IMR-90 (cell line): ENCODE results near the gene CEP170. TPM values are rescaled to one million over a fixed set of nuclear protein-coding genes. Genes with fewer than 3 reads are reported as not detected.

Source experiments
- ATAC-seq: fragments of 200-7000 bp; cut with Tn5 transposase; 2 replicates; pipeline ENCODE4 v1.9.1; 2020; ENCODE audit warnings: low read depth, mild to moderate bottlenecking, moderate library complexity
- BruUV-seq: library from RNA; stranded (reverse); fragments of 400-500 nt; replicated peaks from 2 replicates; lab custom pipeline; 2021; lab: Mats Ljungman, UMichigan
- CTCF ChIA-PET: fragments of 300-600 bp; formaldehyde crosslinking; extraction: SDS; loops from one replicate; lab custom pipeline; 2021; ENCODE audit warnings: antibody characterized with exemption; lab: Yijun Ruan, JAX
- POLR2A ChIA-PET: fragments of 300-600 bp; sonication (Branson Sonifier 250); formaldehyde crosslinking; loops from one replicate; lab custom pipeline; 2022; ENCODE audit warnings: antibody characterized with exemption; ENCODE audit not compliant: unreplicated experiment; lab: Charles Lee
- DNase-seq: peaks from one replicate; pipeline ENCODE4 v3.0.0; 2013
- H2AFZ ChIP-seq: replicated peaks from 2 replicates; pipeline ENCODE3; 2013; ENCODE audit warnings: low read length, mild to moderate bottlenecking; ENCODE audit not compliant: poor library complexity
- H2AK5ac ChIP-seq: 2 replicates; pipeline ENCODE4 v1.6.1; 2013; ENCODE audit warnings: low read depth, low read length, inconsistent platforms
- H2AK9ac ChIP-seq: replicated peaks from 2 replicates; pipeline ENCODE3; 2013; ENCODE audit warnings: mild to moderate bottlenecking, low read depth, low read length, moderate library complexity; ENCODE audit not compliant: poor library complexity
- H2BK120ac ChIP-seq: 2 replicates; pipeline ENCODE4 v1.6.1; 2013; ENCODE audit warnings: low read depth, low read length, inconsistent platforms
- H2BK15ac ChIP-seq: 3 replicates; pipeline ENCODE4 v1.6.1; 2013; ENCODE audit warnings: low read depth, low read length, inconsistent platforms
- H2BK20ac ChIP-seq: 2 replicates; pipeline ENCODE4 v1.6.1; 2013; ENCODE audit warnings: low read depth, mild to moderate bottlenecking, inconsistent platforms, low read length, moderate library complexity
- H2BK5ac ChIP-seq: 2 replicates; pipeline ENCODE4 v1.6.1; 2013; ENCODE audit warnings: mild to moderate bottlenecking, low read depth, low read length, inconsistent platforms; ENCODE audit not compliant: poor library complexity, severe bottlenecking
- H3K14ac ChIP-seq: replicated peaks from 2 replicates; pipeline ENCODE4 v1.6.1; 2013; ENCODE audit warnings: low read depth, low read length, inconsistent platforms
- H3K18ac ChIP-seq: 2 replicates; pipeline ENCODE4 v1.6.1; 2013; ENCODE audit warnings: low read depth, low read length, control low read depth
- H3K23ac ChIP-seq: 2 replicates; pipeline ENCODE4 v1.6.1; 2013; ENCODE audit warnings: low read depth, low read length, inconsistent platforms
- H3K27ac ChIP-seq: 2 replicates; pipeline ENCODE4 v1.5.1; 2013; ENCODE audit warnings: mild to moderate bottlenecking, control low read depth, low read length; ENCODE audit not compliant: insufficient read depth
- H3K27me3 ChIP-seq: 2 replicates; pipeline ENCODE4 v1.6.1; 2013; ENCODE audit warnings: low read length; ENCODE audit not compliant: control insufficient read depth, insufficient read depth
- H3K36me3 ChIP-seq: 2 replicates; pipeline ENCODE4 v1.6.1; 2013; ENCODE audit warnings: low read length, mixed read lengths; ENCODE audit not compliant: control insufficient read depth, insufficient read depth
- H3K4ac ChIP-seq: 2 replicates; pipeline ENCODE4 v1.6.1; 2013; ENCODE audit warnings: low read depth, low read length, inconsistent platforms
- H3K4me1 ChIP-seq: 2 replicates; pipeline ENCODE4 v1.6.1; 2013; ENCODE audit warnings: low read length, mixed read lengths; ENCODE audit not compliant: control insufficient read depth, insufficient read depth
- H3K4me2 ChIP-seq: 2 replicates; pipeline ENCODE4 v1.6.1; 2013; ENCODE audit warnings: low read depth, mild to moderate bottlenecking, control low read depth, low read length, moderate library complexity
- H3K4me3 ChIP-seq: 2 replicates; pipeline ENCODE4 v1.5.1; 2013; ENCODE audit warnings: low read depth, mild to moderate bottlenecking, control low read depth, low read length, moderate library complexity; ENCODE audit not compliant: insufficient read depth
- H3K56ac ChIP-seq: 2 replicates; pipeline ENCODE4 v1.6.1; 2013; ENCODE audit warnings: low read length, inconsistent platforms; ENCODE audit not compliant: insufficient read depth; ENCODE audit errors: extremely low read depth
- H3K79me1 ChIP-seq, 2 experiments: 2 replicates each; pipeline ENCODE4 v1.6.1; 2013; ENCODE audit warnings: low read length in 2 of 2, inconsistent platforms in 1 of 2, low read depth in 1 of 2
- H3K9ac ChIP-seq: 2 replicates; pipeline ENCODE4 v1.6.1; 2013; ENCODE audit warnings: low read depth, low read length, control low read depth
- H3K9me1 ChIP-seq: 2 replicates; pipeline ENCODE4 v1.6.1; 2013; ENCODE audit warnings: low read length, inconsistent platforms; ENCODE audit not compliant: insufficient read depth
- H3K9me3 ChIP-seq: 2 replicates; pipeline ENCODE4 v1.6.1; 2013; ENCODE audit warnings: low read length; ENCODE audit not compliant: control insufficient read depth, insufficient read depth
- H4K20me1 ChIP-seq: 2 replicates; pipeline ENCODE4 v1.6.1; 2013; ENCODE audit warnings: low read length, inconsistent platforms; ENCODE audit not compliant: insufficient read depth
- H4K5ac ChIP-seq: 2 replicates; pipeline ENCODE4 v1.6.1; 2013; ENCODE audit warnings: mild to moderate bottlenecking, low read depth, low read length, control low read depth
- H4K8ac ChIP-seq, 2 experiments: 2 replicates each; pipeline ENCODE4 v1.6.1; 2013; ENCODE audit warnings: low read depth in 2 of 2, low read length in 2 of 2, control low read depth in 1 of 2, inconsistent platforms in 1 of 2
- H4K91ac ChIP-seq: 2 replicates; pipeline ENCODE4 v1.6.1; 2013; ENCODE audit warnings: low read depth, low read length, inconsistent platforms; ENCODE audit not compliant: insufficient read depth
- BHLHE40 ChIP-seq: fragments of 150-350 bp; IDR thresholded peaks from 2 replicates; pipeline ENCODE4 v1.6.1; 2016; ENCODE audit warnings: mild to moderate bottlenecking, low read depth, low read length
- FOS ChIP-seq: fragments of 150-350 bp; IDR thresholded peaks from 2 replicates; pipeline ENCODE4 v1.6.1; 2016; ENCODE audit warnings: low read depth, low read length
- MAFK ChIP-seq: IDR thresholded peaks from 2 replicates; pipeline ENCODE4 v1.6.1; 2012; ENCODE audit warnings: low read depth, low read length, improper control_type of control experiment
- NFE2L2 ChIP-seq: fragments of 150-350 bp; IDR thresholded peaks from 2 replicates; pipeline ENCODE4 v1.6.1; 2016; ENCODE audit warnings: low read depth, mild to moderate bottlenecking, low read length
- RAD21 ChIP-seq: IDR thresholded peaks from 2 replicates; pipeline ENCODE4 v1.6.1; 2012; ENCODE audit warnings: low read length, improper control_type of control experiment
- RCOR1 ChIP-seq: IDR thresholded peaks from 2 replicates; pipeline ENCODE4 v1.6.1; 2012; ENCODE audit warnings: mild to moderate bottlenecking, low read length, improper control_type of control experiment; ENCODE audit not compliant: insufficient replicate concordance
- SMC3 ChIP-seq: fragments of 150-350 bp; IDR thresholded peaks from 2 replicates; pipeline ENCODE4 v1.6.1; 2016; ENCODE audit warnings: low read depth, mild to moderate bottlenecking, antibody characterized with exemption, low read length, moderate library complexity
- WGBS, 2 experiments: methylation state at CpG; one replicate each; pipeline versions ENCODE4 v1.1.5 to v1.1.7; 2013; ENCODE audit warnings: missing lambda C conversion rate in 2 of 2; ENCODE audit not compliant: insufficient read length in 1 of 2; ENCODE audit errors: extremely low coverage in 2 of 2; 5-methylcytosine and 5-hydroxymethylcytosine counted together
- dilution Hi-C: fragments of 300-500 bp; cut with HindIII; formaldehyde crosslinking; loops from one replicate; pipeline ENCODE4 v1.14.3; 2018; ENCODE audit warnings: low sequenced_read_pairs; ENCODE audit not compliant: unreplicated experiment
- in situ Hi-C: fragments of 300-500 bp; cut with MboI; formaldehyde crosslinking; loops from 3 replicates; pipeline ENCODE4 v1.14.3; 2019; ENCODE audit warnings: low sequenced_read_pairs, inconsistent platforms, mixed read lengths
- intact Hi-C: fragments of 100-400 bp; cut with micrococcal nuclease; formaldehyde crosslinking; loops from 2 replicates; pipeline ENCODE4 v1.10.0; 2022
- polyA plus RNA-seq, 3 experiments: library from polyadenylated mRNA; depleted of rRNA; stranded (reverse); fragments of >200 nt; gene quantifications; 2 replicates each; pipeline ENCODE4 v1.2.3, GENCODE V29; 2012; ENCODE audit warnings: low replicate concordance in 1 of 3
- total RNA-seq: library from RNA; depleted of rRNA; stranded (reverse); fragments of >200 nt; gene quantifications from 2 replicates; pipeline ENCODE4 v1.2.3, GENCODE V29; 2012

Gene CEP170
- total and polyA plus RNA-seq, 2 of the 4 experiments (the other 2 are of a cell fraction), result 65.8 to 151 TPM

DNA sequence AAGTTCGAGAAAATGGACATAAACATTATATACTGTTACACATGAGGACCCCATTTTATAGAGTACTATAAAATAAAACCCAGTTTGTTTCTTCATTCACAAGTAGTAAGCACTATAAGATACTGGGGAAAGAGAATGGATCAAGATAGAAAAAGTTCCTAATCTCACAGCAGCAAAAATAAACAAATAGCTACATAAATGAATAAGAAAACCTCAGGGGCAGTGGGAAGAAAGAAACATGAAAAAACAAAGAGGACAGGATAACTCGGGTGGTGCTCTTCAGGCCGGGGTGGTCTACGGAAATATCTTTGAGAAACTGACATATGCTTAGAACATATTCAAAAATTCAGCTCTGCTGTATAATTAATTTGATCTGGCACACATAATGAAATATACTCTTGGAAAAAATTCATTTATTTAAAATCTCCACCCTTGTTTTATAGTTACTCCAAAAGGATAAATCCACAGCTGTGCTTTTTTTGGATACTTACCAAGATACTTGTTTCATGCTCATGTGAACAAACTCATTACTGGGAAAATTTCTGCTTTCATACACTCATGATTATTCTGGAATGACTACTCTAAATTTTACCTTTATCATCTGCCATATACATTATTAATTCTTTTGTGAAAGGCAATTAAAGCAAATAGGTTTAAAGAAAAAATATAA, 20.0 kb downstream of the CEP170 start:
- intact Hi-C loops (no loop called here), in situ Hi-C loops (no loop called here), dilution Hi-C loops (no loop called here)
- H3K56ac ChIP-seq, result no peak overlapping the region
- H3K79me1 ChIP-seq, result peaks cover 7 to 28% of the 10 kb centered on the region in 2 experiments; a peak in 3 of 4 replicates
- no peak overlapping the region for H2AK5ac ChIP-seq
- H3K36me3 ChIP-seq, result peaks cover 8% of the 10 kb centered on the region
- peak overlapping the region; percentile 37; the same call in 1 of the 2 replicates for H3K27ac ChIP-seq
- CTCF ChIA-PET, result interaction anchor here (0.6 to 0.7 kb wide), 2 partner anchors 875 to 1599 kb away, joined by 4 to 5 read pairs; no protein-coding TSS in a partner anchor
- H2BK5ac ChIP-seq, result peak overlapping the region; percentile 15
- no CpG with 5 or more reads among the region's 4 CpGs for WGBS, 2 experiments
- H2BK20ac ChIP-seq, result no peak overlapping the region
- H3K9me1 ChIP-seq, result no peaks in the 10 kb centered on the region
- ATAC-seq (no peak), DNase-seq (peak; percentile 79)
- H4K5ac ChIP-seq, result no peak overlapping the region
- no peak overlapping the region for H3K18ac ChIP-seq
- no peak overlapping the region for H3K9ac ChIP-seq
- no peak overlapping the region for H4K91ac ChIP-seq
- no peak for TF ChIP-seq RAD21
- no peak for TF ChIP-seq FOS
- TF ChIP-seq RCOR1, result no peak
- no peak for TF ChIP-seq MAFK
- no peak for TF ChIP-seq SMC3
- TF ChIP-seq NFE2L2, result no peak
- TF ChIP-seq BHLHE40, result no peak
- H3K4me3 ChIP-seq, result no peak overlapping the region
- no peak overlapping the region for H3K23ac ChIP-seq
- H2AK9ac ChIP-seq, result no peak overlapping the region
- H4K8ac ChIP-seq, result no peak overlapping the region
- H4K20me1 ChIP-seq, result peaks cover 55% of the 10 kb centered on the region
- no TSS peak for BruUV-seq
- H3K27me3 ChIP-seq, result no peaks in the 10 kb centered on the region
- H2BK15ac ChIP-seq, result no peak overlapping the region
- POLR2A ChIA-PET, result interaction anchor here (1.4 kb wide), 1 partner anchor 20 kb away, joined by 3 read pairs; the partner anchor contains the start of genes CEP170 and SDCCAG8
- peak overlapping the region; percentile 42; the same call in 1 of the 2 replicates for H3K4me2 ChIP-seq
- H2AFZ ChIP-seq, result no peak overlapping the region
- no peak overlapping the region for H3K14ac ChIP-seq
- H2BK120ac ChIP-seq, result no peak overlapping the region
- peaks cover 11% of the 10 kb centered on the region for H3K9me3 ChIP-seq
- peaks cover 5% of the 10 kb centered on the region for H3K4me1 ChIP-seq
- H3K4ac ChIP-seq, result no peak overlapping the region
